NOMO-1 treated with dmso at 0.1 percent for 144 hours (cell line): Measurements from ENCODE around the gene PROSER2.
"Not testable (repeated sequence)": the region's sequence is repeated elsewhere in the genome, so short reads cannot be mapped to it uniquely, and the experiment has no call there.

ENCODE experiments used
- DNase-seq: peaks from one replicate; lab custom pipeline; 2025; ENCODE audit not compliant: unreplicated experiment; lab: John Stamatoyannopoulos, UW

PROSER2 gene

DNA sequence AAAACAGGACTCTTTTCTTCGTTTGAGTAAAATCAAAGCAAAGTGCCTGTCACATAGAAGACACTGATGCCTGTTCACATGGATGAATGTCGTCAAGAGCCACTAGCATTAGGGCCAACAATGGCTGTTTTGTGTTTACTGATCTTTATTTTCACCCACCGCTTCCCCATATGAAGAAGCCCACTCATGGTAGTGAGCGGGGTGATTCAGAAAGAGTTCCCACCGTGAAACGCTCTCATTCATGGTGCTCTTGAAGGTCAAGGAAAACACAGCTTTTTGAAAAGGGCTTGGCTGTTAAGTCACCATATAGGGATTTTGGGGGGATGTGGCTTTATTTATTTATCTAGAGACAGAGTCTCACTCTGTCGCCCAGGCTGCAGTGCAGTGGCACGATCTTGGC is 12.5 kb downstream of the PROSER2 start:
- DNase-seq: no peak

- no peak for DNase-seq
Measured at GRCh38 chr10:11837372-11838161, 14.4 kb downstream of the PROSER2 start.

- DNase-seq: no peak
Measured at GRCh38 chr10:11838298-11838852, 15.2 kb downstream of the PROSER2 start.

- no peak for DNase-seq
Measured at GRCh38 chr10:11841375-11841774, 18.2 kb downstream of the PROSER2 start.

DNA sequence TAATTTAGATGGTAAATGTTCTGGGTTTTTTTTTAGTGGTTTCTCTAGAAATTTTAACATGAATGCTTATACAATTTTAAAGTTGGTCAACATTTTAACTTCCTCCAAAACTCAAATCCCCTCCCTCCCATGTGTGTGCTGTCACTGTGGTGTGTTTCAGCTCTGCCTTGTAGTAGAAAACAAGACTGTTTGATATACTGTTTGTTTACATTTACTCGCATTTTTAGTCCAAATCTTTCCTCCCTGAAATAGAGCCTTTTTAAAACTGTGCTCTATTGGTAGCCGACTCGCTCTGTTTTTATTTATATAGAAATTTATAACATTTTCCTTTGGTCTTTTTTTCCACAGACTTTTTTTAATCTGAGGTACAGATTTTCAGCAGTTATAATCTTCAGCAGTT is 19.3 kb downstream of the PROSER2 start:
- DNase-seq: no peak

- no peak for DNase-seq
Measured at GRCh38 chr10:11845113-11845512, 22.0 kb downstream of the PROSER2 start.

- DNase-seq: no peak
Measured at GRCh38 chr10:11846542-11846941, 23.4 kb downstream of the PROSER2 start.

DNA sequence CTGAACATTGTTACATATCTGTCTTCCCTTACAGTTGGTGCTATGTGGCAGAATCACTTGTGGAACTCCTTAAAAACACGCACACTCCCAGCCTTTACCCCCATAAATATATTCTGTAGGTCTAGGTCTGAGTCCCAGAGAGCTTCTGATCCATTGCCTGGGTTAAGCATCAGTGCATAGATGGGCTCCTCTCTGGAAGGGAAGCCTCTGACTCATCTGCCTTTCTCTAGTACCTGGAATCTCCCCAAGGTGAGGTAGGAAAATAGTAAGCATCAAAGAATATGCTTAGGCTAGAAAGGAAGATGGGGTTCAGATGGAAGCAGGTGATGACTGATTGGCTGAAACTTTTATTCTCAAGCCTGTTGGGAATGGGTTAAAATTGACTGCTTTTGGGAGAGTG is 26.1 kb downstream of the PROSER2 start:
- DNase-seq: no peak

DNA sequence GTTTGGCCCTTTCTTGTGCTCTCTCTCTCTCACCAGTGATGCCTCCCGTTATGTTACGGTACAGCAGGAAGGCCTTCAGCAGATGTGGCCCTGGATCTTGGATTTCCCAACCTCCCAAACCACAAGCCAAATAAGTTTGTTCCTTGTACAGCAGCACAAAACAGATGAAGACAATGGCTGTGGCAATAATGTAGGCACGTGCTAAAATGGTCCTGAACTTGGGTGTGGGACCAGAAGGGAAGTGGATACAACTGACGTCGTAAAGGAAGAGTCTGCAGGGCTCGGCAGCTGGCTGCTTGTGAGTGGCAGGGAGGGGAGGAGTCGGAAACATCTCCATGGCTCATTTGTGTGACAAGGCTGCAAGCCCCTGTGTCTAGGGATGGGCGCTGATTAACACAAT is 26.8 kb downstream of the PROSER2 start:
- DNase-seq: peak; percentile 68

DNA sequence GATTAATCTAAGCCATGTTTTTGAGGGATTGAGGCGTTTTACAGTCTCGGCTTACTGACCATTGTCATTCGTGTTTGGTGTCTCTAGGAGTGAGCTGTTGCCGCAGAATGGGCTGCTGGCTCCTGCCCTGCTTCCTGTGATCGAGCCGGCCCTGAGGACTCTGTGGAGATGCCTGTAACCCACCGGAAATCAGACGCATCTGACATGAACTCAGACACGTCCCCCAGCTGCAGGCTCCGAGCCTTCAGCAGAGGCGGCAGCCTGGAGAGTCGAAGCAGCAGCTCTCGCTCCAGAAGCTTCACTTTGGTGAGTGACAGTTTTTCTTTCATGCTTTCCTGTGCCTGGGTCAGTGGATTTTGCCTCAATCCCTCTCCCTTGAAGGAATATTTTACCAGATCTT is 28.8 kb downstream of the PROSER2 start:
- no peak for DNase-seq

DNA sequence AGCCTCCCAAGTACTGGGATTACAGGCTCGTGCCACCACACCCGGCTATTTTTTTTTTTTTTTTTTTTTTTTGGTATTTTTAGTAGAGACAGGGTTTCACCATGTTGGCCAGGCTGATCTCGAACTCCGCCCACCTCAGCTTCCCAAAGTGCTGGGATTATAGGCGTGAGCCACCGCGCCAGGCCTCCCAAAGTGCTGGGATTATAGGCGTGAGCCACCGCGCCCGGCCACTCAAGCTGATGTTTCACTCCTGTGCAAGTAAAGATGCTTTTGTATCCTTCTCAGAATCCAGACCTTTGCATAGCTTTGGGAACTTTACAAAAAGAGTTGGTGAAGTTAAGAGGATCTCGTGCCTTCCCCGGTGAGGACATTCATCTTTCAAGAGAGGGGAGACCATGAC is 29.5 kb downstream of the PROSER2 start:
- not testable (repeated sequence) for DNase-seq

DNA sequence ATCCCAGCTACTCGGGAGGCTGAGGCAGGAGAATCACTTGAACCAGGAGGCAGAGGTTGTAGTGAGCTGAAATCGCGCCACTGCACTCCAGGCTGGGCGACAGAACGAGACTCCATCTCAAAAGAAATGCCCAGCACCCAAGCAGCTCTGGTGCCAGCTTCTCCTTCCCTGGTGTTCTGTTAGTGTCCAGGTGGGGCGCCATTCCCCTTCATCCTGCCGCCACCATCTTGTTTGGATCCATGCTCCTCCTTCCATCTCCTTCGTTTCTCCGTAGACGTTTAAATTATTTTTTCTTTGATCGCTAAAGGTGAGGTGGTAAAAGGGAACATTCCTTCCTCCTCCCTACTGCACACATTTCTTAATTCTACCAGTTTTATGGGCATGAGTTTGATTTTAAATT is 30.3 kb downstream of the PROSER2 start:
- no peak for DNase-seq

GRCh38 chr10:11854301-11854700 is 31.1 kb downstream of the PROSER2 start:
- no peak for DNase-seq

DNA sequence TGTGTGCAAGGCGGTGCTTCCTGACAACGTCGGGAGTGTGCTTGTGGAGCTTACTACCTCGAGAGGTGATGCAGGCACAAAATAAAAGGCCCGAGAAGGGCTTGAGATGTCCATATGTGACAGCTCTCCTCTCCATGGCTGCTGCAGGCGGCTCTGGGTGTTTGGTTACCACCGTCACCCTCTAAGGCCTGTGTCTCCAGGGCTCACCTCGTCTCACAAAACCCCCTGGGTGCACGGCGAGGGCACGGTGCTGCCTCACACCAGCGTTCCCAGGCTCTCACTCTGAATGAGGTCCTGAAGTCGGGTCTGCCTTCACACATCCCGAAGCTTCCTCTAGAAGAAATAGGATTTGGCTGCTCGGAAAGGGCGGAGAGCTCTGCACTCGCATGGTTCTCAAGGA is 32.9 kb downstream of the PROSER2 start:
- DNase-seq: no peak

- no peak for DNase-seq
Measured at GRCh38 chr10:11856678-11857077, 33.5 kb downstream of the PROSER2 start.

- DNase-seq: no peak
Measured at GRCh38 chr10:11858093-11858492, 34.9 kb downstream of the PROSER2 start.

GRCh38 chr10:11861341-11861740 is 38.2 kb downstream of the PROSER2 start:
- DNase-seq: no peak

DNA sequence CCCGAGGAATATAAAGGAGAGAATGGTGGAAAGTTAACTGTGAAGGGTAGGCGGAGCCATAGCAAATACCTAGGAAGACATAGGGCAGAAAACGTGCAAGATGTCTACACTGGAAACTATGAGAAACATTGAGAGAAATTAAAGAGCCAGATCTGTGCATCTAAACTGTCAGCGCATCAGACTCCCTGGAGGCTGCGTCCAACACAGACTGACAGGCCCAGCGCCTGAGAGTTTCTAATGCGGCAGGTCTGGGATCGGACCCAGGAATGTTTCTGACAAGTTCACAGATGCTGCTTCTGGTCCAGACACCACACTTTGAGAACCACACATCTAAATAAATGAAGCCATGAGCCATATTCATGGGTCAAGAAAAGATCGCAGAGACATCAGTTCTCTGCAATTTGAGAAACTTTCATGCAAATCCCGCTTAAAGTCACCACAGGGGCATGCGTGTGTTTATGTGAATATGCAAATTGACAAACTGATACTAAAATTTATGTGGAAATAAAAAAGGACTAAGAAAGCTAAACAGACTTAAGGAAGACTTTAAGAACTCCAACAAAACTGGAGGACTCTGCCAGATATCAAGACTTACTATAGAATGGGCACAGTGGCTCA is 38.8 kb downstream of the PROSER2 start:
- DNase-seq: no peak

DNA sequence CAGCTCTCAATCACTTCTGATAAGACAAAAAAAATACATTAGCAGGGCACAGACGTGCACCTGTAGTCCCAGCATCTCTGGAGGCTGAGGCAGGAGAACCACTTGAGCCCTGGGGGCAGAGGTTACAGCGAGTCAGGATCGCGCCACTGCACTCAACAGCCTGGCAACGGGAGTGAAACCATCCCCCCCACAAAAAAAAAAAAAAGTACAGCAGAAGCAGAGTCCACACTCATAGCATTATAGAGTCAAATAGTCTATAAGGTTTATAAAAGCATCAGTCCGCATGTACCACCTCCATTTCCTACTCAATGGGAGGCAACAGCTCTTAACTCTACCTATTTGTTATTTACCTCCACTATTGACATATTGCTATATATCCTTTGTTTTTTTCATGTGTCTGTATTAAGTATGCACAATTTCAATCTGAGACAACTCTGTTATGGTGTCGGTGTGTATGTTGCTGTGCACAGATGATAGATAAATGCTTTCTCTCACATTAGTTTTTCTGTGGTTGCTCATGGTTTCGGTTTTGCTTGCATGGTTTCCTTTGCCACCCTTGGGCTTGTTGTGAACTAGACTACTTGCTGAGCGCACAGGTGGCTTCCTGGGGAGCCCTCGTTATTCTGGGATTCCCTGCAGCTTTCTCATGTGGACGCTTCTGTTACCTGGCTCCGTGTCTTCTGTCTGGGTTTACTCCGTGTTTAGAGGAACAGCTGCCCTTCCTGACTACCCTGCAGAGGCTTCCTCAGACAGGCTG is 40.4 kb downstream of the PROSER2 start:
- DNase-seq: no peak

GRCh38 chr10:11864727-11865126 is 41.6 kb downstream of the PROSER2 start:
- no peak for DNase-seq

DNA sequence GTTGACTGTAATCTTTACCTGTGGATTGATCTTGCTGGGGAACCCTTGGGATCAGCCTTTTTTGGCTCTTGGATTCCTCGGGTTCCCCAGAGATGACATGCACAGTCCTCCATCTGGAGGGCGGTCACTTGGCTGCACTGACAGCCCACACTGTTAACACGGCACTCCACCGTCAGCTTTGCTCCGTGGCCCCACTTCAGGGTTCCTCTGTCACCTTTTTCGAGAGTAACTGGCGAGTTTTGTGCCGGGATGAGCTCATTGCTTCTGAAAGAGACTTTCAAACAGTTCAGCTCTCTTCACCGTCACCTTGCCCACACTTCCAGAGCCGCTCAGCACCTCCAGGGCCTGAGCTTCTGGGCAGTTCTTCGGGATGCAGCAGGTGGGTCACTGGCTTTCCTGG is 42.4 kb downstream of the PROSER2 start:
- DNase-seq: no peak
